PC-9 (cell line): ENCODE results near the gene COL4A6.

Experiments
- EZH2 ChIP-seq: fragments of 200-600 bp; sonication (generic); IDR thresholded peaks from 2 replicates; pipeline ENCODE4 v1.8.0; 2017; ENCODE audit warnings: antibody characterized with exemption, low read depth
- TF ChIP-seq, protein P1 (sequence below): fragments of 200-600 bp; sonication (generic); conservative IDR thresholded peaks from 2 replicates; pipeline ENCODE4 v1.6.1; 2017; ENCODE audit warnings: mixed run types, antibody characterized with exemption, mild to moderate bottlenecking, moderate library complexity

DNA sequence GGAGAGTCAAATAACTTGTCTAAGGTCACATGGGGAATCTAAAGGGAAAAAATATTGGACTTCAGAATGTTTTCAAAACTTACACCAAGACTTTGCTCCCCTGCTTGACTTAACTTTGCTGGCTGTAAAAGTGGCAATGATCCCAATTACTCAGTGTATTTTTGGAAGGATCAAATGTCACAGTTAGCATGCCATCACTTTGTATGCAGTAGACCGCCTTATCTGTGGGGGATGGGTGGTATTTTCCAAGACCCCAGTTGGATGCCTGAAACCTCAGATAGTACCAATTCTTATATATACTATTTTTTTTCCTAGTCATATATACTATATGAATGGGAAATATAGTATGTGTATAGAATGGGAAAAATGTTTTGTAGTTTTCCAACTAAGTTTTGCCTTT lies 53.4 kb downstream of the COL4A6 start:
- no peak for TF ChIP-seq EZH2
- TF ChIP-seq, protein P1, sequence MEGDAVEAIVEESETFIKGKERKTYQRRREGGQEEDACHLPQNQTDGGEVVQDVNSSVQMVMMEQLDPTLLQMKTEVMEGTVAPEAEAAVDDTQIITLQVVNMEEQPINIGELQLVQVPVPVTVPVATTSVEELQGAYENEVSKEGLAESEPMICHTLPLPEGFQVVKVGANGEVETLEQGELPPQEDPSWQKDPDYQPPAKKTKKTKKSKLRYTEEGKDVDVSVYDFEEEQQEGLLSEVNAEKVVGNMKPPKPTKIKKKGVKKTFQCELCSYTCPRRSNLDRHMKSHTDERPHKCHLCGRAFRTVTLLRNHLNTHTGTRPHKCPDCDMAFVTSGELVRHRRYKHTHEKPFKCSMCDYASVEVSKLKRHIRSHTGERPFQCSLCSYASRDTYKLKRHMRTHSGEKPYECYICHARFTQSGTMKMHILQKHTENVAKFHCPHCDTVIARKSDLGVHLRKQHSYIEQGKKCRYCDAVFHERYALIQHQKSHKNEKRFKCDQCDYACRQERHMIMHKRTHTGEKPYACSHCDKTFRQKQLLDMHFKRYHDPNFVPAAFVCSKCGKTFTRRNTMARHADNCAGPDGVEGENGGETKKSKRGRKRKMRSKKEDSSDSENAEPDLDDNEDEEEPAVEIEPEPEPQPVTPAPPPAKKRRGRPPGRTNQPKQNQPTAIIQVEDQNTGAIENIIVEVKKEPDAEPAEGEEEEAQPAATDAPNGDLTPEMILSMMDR = no peak
